Breast epithelium (tissue), 3 donors: ENCODE measurements around the gene SLC39A7.

Source experiments
- CTCF ChIP-seq, 3 donors: fragments of 450-650 bp; IDR thresholded peaks; one replicate each; pipeline ENCODE4 v1.5.1; 2016 to 2017; ENCODE audit warnings: antibody characterized with exemption in 3 of 3, mild to moderate bottlenecking in 3 of 3, moderate library complexity in 3 of 3
- POLR2A ChIP-seq: fragments of 450-650 bp; IDR thresholded peaks from one replicate; pipeline ENCODE4 v1.6.1; 2016; ENCODE audit warnings: antibody characterized with exemption, mild to moderate bottlenecking, moderate library complexity
- POLR2AphosphoS5 ChIP-seq, 3 donors: sonication (generic); formaldehyde crosslinking; IDR thresholded peaks; one replicate each; pipeline ENCODE4 v1.6.1; 2017; ENCODE audit warnings: antibody characterized with exemption in 3 of 3

- TF ChIP-seq CTCF (IDR thresholded peaks at IDR 0.05) (no peak), POLR2AphosphoS5 (IDR thresholded peaks at IDR 0.05) (no peak), POLR2A (no peak)
Observed at GRCh38 chr6:33168639-33169038, 32.0 kb upstream of the SLC39A7 start.
